Erythroblast (primary cell): Measurements from ENCODE around the gene RNF223.

ENCODE experiments used
- DNase-seq, 2 experiments: peaks; one replicate each; lab custom pipeline; 2025; lab: John Stamatoyannopoulos, UW
- GATA1 ChIP-seq: IDR thresholded peaks from 2 replicates; pipeline ENCODE4 v1.6.1; 2011; ENCODE audit warnings: low read depth, mild to moderate bottlenecking, control low read depth, low read length, moderate library complexity
- POLR2A ChIP-seq: IDR thresholded peaks from 2 replicates; pipeline ENCODE4 v1.6.1; 2011; ENCODE audit warnings: mild to moderate bottlenecking, low read length

The RNF223 gene

DNA sequence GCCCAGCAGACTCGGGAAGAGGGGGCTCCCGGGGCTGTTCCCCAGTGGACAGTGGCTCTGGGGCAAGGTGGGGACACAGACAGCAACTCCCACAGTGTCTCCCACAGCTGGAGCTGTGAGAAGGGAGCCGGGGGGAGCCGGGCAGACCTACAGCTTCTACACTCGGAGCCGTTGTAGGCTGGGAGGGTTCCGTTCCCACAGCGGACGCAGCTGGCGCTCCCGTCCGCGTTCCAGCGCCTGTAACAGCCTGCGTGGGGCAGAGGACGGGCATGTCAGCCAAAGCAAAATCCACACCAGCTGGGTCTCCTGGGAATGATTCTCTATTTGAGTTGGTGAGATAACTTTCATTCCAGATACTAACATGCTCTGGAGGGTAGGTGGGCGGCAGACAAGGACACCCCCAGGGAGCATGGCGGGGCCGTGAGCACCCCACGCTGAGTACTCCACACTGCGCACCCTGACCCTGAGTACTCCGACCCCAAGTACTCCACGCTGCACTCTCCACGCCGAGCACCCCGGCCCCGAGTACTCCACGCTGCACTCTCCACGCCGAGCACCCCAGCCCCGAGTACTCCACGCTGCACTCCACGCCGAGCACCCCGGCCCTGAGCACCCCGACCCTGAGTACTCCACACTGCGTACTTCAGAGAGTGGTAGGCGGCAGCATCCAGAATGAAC lies 13.4 kb upstream of the RNF223 start:
- TF ChIP-seq POLR2A (no peak), GATA1 (no peak)
- DNase-seq, result no peak

GRCh38 chr1:1086911-1087341 lies 12.8 kb upstream of the RNF223 start:
- no peak for TF ChIP-seq GATA1
- TF ChIP-seq POLR2A, result no peak
- no peak for DNase-seq

- no peak for DNase-seq
- TF ChIP-seq GATA1 (no peak), POLR2A (no peak)
These were observed 12.1 kb upstream of the RNF223 start for GRCh38 chr1:1085911-1086841.

DNA sequence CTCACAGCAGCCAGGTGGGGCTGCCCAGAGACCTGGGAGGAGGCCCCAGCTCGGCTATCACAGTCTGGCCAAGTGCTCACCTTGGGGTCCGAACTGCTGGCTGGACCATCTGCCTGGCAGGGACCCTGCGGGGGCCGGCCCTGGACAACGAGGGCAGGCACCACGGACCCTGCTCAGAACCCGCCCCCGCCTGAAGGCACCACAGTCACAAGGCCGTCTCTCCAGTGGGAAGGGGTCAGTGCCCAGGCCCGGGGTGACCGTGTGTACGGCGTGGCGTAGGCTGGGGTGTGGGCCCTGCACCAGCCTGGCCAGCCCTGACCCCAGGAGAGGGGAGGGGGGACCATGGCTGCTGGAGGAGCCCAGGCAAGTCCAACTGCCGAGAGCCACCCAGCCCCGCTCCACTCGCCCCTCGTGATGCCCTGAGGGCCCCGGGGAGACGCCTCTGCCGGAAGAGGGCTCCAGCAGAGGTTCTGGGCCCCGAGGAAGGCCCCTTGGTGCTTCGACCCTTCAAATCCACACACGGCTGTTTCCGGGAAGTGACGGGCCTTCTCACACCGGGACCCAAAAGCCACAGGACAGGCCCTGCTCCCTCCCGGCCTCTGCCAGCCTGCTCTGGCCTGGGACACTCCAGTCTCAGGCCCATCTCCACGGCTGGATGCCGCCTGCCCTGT lies 11.2 kb upstream of the RNF223 start:
- DNase-seq, result no peak
- TF ChIP-seq GATA1, result no peak
- TF ChIP-seq POLR2A, result no peak

DNA sequence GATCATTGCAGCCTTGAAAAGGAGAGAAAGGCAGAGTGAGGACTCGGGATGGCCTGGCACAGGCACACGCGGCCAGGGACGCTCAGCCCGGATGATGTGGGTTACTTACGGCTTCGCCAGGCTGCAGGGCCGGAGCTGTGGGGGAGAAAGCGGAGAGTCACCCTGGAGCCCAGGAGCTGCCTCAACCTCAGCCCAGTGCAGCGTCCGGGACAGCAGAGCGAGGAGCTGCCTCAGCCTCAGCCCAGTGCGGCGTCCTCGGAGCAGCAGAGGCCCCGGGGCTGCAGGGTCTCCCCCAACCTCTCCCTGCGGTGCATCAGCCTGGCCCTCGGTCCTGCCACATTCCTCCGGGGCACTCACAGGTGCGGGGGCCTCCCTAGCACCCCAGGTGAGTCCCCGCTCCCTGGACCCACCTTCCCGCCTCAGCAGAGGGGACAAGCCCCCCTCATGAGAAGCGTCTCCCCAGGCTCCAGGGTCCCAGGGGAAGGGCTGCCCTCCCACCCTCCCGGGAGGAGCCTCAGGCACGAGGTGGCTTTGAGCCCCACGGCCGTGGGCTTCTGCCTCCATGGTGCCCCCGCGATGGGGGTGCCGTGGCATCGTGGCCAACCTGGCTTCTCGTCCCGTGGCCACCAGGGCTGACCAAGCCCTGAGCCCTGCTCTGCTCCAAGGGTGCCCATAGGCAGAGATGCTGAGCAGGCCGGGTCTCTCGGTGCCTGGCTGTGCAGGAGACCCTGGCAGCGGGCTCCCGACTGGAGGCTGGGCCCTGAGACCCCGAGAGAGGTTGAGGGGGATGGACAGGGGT lies 10.5 kb upstream of the RNF223 start:
- TF ChIP-seq POLR2A (no peak), GATA1 (no peak)
- no peak for DNase-seq

DNA sequence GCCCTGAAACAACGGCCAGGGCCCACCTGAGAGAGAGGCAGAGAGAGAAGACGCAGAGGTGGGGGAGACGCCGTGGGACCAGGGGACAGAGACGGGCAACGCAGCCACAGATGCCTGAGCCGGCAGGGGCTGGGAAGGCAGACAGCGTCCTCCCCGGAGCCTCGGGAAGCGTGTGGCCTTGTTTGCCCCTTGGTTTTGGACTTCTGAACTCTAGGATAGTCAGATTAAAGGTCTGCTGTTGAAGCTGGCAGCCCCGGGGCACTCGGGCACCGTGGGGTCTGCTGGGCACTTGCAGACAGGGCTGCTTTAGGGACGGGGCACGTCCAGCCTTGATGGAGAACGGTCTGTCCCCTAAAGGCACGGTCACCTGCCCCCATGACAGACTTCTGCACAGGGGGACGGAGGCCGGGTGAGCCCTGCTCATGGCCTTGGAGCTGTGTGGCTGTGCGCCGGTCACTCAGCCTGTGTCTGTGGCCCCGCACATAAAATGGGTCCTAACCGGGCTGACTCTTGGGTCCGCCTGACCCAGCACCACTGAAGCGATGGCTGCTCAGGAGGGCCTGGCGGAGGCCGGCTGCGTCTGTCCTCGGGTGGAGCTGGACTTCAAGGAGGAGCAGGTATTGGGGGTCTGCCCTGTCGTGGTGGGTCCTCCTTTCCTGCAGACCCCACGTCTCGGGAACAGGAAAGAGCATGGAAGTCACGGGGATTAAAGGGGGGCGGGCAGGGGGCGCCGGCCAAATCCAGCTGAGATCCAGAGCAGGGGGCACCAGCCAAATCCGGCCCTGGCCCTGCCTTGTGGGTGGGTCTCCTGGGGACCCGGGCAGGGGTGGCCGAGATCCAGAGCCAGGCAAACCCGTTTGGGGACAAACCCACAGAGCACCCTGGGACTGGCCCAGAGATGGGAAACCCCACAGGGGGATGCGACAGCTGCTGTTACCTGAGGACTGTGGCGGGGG lies 9.6 kb upstream of the RNF223 start:
- TF ChIP-seq GATA1 (no peak), POLR2A (no peak)
- no peak for DNase-seq

DNA sequence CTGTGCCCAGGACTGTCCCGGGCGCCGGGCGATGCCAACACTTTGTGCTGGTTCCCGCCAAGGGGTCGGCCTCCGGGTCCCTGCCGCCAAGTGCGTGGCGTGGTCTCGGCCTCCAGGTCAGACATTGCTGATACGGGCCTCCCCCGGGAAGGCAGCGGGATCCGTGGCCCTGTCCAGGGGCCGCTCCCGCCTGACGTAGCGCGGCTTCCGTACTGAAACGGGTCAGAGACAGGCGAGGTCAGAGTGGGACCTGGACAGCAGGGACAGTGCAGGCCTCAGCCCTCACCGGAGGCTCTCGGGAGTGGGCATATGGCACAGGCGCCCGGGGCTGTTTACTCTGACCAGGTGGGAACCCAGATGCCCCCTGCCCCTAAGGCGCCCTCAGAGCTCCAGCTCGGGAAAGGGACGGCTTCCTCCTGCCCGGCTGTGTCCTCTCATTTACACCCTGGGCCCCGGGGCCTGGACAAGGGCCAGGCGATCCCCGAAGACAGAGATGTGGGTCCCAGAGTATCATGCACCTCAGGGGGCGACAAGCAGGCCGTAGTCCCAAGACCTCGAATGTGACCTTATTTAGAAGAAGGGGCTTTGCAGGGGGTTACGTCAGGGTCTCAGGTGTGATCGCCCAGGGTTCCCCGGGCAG lies 8.8 kb upstream of the RNF223 start:
- no peak for DNase-seq
- no peak for TF ChIP-seq GATA1

- DNase-seq, result no peak
- TF ChIP-seq POLR2A (no peak), GATA1 (no peak)
These were observed 8.2 kb upstream of the RNF223 start for GRCh38 chr1:1082239-1082775.

DNA sequence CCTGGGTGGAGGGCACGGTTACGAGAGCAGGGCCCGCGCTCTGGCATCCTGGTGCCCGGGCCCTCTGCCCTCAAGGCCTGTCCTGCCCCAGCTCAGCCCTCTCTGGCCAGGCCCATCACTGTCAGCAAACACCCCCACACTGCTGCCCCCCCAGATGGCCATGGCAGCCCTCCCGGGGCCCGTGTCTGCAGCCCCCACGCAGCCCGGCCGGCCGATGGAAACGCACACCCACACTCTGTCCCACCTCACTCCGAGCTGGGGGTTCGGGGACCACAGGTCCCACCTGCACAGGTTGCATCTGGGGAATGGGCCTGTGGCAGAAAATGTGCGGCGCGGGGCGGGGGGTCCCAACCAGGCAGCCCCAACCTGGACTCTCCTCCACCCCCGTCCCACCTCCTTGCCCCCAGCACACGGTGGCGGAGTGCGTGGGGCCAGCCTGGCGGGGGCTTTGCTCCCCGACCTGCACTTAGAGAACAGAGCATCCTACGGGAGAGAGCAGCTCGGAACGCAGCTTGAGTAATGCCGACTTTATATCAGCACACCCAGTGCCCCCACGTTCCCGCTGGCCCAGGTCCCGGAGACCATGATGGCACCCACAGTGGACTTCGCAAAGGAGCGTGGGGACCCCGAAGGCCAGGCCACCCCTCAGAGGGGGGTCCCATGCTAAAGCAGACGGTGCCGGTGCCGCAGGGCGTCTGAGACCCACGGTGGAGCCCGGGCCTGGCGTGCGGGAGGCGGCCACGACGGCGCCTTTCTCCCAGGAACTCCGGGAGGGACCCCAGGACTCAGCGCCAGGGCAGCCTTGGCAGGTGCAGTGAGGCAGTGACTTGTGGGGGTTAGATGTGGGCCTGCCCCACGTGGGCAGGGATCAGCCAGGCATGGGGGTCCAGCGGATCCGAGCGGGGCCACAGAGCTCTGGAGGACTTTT lies 7.5 kb upstream of the RNF223 start:
- DNase-seq, result no peak
- no peak for TF ChIP-seq GATA1
- no peak for TF ChIP-seq POLR2A

DNA sequence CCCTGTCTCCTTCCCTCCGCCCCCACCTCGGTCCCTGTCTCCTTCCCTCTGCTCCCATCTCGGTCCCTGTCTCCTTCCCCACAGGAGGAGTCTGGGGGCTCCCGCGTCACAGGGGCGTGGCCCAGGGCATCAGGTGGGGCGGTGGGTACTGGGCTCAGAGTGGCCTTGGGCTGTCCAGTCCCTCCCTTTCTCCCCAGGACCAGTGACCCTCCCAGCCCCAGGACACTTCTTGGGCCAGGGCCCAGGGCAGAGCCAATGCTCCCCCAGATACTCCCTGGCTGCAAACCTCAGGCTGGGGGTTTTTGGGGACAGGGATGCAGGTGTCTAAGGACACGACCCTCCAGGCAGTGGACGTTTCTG lies 6.8 kb upstream of the RNF223 start:
- TF ChIP-seq POLR2A (no peak), GATA1 (no peak)
- DNase-seq, result no peak
